OCI-LY3 (cell line): Measurements from ENCODE around the gene SYT11.

Source experiments
- CTCF ChIP-seq: fragments of 200-600, 300-600 bp; sonication (generic); IDR thresholded peaks from 2 replicates; pipeline ENCODE4 v1.5.1; 2014; ENCODE audit warnings: antibody characterized with exemption, low read length, low read depth
- EZH2phosphoT487 ChIP-seq: fragments of 200-600 bp; shearing (Covaris generic); IDR thresholded peaks from 2 replicates; pipeline ENCODE4 v1.6.1; 2018; ENCODE audit warnings: antibody characterized with exemption, mixed run types, low read depth

- no peak for TF ChIP-seq CTCF
- no peak for TF ChIP-seq EZH2phosphoT487
These were observed at the start of gene SYT11 for GRCh38 chr1:155859234-155859829.
